Loucy (cell line): ENCODE results near the gene GFER.
A peak's percentile ranks its signal among the peaks of the same experiment; 100 is the strongest.

Experiments
- H2AFZ ChIP-seq: fragments of 200-600 bp; sonication (generic); 2 replicates; pipeline ENCODE4 v1.6.0; 2016; ENCODE audit warnings: antibody characterized with exemption, mild to moderate bottlenecking, low read length, moderate library complexity
- H3F3A ChIP-seq: fragments of 200-600 bp; 2 replicates; pipeline ENCODE4 v1.6.0; 2016; ENCODE audit warnings: antibody characterized with exemption, low read depth, mild to moderate bottlenecking
- H3K27me3 ChIP-seq: fragments of 200-600 bp; sonication (generic); 2 replicates; pipeline ENCODE4 v1.6.1; 2014; ENCODE audit warnings: low read length, mild to moderate bottlenecking; ENCODE audit not compliant: insufficient read depth, poor library complexity, severe bottlenecking
- H3K36me3 ChIP-seq: fragments of 200-600 bp; sonication (generic); 2 replicates; pipeline ENCODE4 v1.6.1; 2016; ENCODE audit warnings: low read length; ENCODE audit not compliant: insufficient read depth
- H3K4me1 ChIP-seq: fragments of 200-600 bp; sonication (generic); 2 replicates; pipeline ENCODE4 v1.5.1; 2014; ENCODE audit warnings: low read length, mild to moderate bottlenecking; ENCODE audit not compliant: insufficient read depth, poor library complexity, severe bottlenecking
- H3K4me2 ChIP-seq: fragments of 200-600 bp; sonication (generic); 2 replicates; pipeline ENCODE4 v1.6.0; 2014; ENCODE audit warnings: antibody characterized with exemption, low read length, low read depth, mild to moderate bottlenecking; ENCODE audit not compliant: poor library complexity, severe bottlenecking
- H3K4me3 ChIP-seq: fragments of 200-600 bp; sonication (generic); 2 replicates; pipeline ENCODE4 v1.5.1; 2014; ENCODE audit warnings: low read length, mild to moderate bottlenecking, mixed read lengths; ENCODE audit not compliant: poor library complexity, severe bottlenecking
- H3K79me2 ChIP-seq: fragments of 200-600 bp; sonication (generic); 2 replicates; pipeline ENCODE4 v1.6.1; 2014; ENCODE audit warnings: low read length; ENCODE audit not compliant: insufficient read depth
- H3K9ac ChIP-seq: fragments of 200-600 bp; sonication (generic); 2 replicates; pipeline ENCODE4 v1.6.0; 2014; ENCODE audit warnings: mild to moderate bottlenecking, low read depth, low read length, moderate library complexity; ENCODE audit not compliant: poor library complexity, severe bottlenecking
- H3K9me2 ChIP-seq: fragments of 200-600 bp; sonication (generic); replicated peaks from 2 replicates; pipeline ENCODE4 v1.6.1; 2016; ENCODE audit warnings: low read depth, low read length, mixed read lengths
- H3K9me3 ChIP-seq: fragments of 200-600 bp; sonication (generic); 2 replicates; pipeline ENCODE4 v1.6.1; 2014; ENCODE audit warnings: mild to moderate bottlenecking, antibody characterized with exemption, low read length, low read depth; ENCODE audit not compliant: insufficient read depth
- H4K20me1 ChIP-seq: fragments of 200-600 bp; sonication (generic); 2 replicates; pipeline ENCODE4 v1.6.0; 2014; ENCODE audit warnings: antibody characterized with exemption, low read length, mild to moderate bottlenecking; ENCODE audit not compliant: insufficient read depth, poor library complexity, severe bottlenecking
- EZH2phosphoT487 ChIP-seq: fragments of 200-600 bp; IDR thresholded peaks from 2 replicates; pipeline ENCODE4 v1.6.1; 2018; ENCODE audit warnings: antibody characterized with exemption, mild to moderate bottlenecking, moderate library complexity, borderline replicate concordance
- TF ChIP-seq, protein P1 (sequence below): fragments of 200-600 bp; sonication (generic); conservative IDR thresholded peaks from 2 replicates; pipeline ENCODE4 v1.5.1; 2014; ENCODE audit warnings: mild to moderate bottlenecking, antibody characterized with exemption, low read length

The GFER gene

DNA sequence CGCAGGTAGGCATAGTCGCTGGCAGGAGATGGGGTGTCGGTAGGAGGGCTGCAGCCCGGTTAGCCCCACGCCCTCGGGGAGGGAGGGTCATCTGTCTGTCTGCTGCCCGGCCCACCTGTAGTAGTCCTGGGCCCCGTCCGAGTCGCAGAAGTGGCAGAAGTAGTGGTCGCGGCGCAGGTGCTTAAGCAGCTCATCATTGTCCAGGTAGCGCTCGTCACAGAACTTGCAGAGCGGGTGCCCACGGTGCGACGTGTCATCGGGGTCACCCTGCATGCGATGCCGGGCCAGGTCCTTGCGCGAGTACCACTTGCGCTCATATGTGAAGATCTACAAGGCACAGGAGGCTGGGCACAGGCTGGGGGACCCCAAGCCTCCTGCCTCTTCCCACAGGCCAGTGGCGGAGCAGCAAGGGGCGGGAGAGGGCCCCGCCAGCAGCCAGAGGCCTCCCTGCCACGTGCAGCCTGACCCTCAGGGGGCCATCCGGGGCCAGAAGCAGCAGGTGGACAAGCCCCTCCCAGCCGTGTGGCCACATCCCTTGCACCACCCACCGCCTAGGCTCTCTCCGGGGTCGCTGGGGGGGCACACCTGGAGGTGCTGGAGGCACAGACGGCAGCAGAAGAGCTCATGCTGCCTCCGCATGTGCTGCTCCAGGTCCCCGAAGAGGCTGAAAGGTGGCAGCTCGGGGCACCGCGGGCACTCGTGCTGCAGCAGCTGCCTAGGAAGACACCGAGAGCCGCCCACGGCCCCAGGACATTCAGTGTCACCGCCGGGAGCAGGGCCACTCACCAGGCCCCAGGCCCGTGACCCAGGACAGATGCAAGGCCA is 18.6 kb downstream of the GFER start:
- H3K9ac ChIP-seq = no peak overlapping the region
- H3K9me3 ChIP-seq = no peaks in the 10 kb centered on the region
- no peaks in the 10 kb centered on the region for H3F3A ChIP-seq
- peaks cover 8% of the 10 kb centered on the region for H4K20me1 ChIP-seq
- H2AFZ ChIP-seq = no peak overlapping the region
- H3K4me2 ChIP-seq = no peak overlapping the region
- no peaks in the 10 kb centered on the region for H3K9me2 ChIP-seq
- peaks cover 28% of the 10 kb centered on the region; the same call in 1 of the 2 replicates for H3K36me3 ChIP-seq
- H3K4me1 ChIP-seq = no peaks in the 10 kb centered on the region
- H3K4me3 ChIP-seq = no peak overlapping the region
- TF ChIP-seq, protein P1, sequence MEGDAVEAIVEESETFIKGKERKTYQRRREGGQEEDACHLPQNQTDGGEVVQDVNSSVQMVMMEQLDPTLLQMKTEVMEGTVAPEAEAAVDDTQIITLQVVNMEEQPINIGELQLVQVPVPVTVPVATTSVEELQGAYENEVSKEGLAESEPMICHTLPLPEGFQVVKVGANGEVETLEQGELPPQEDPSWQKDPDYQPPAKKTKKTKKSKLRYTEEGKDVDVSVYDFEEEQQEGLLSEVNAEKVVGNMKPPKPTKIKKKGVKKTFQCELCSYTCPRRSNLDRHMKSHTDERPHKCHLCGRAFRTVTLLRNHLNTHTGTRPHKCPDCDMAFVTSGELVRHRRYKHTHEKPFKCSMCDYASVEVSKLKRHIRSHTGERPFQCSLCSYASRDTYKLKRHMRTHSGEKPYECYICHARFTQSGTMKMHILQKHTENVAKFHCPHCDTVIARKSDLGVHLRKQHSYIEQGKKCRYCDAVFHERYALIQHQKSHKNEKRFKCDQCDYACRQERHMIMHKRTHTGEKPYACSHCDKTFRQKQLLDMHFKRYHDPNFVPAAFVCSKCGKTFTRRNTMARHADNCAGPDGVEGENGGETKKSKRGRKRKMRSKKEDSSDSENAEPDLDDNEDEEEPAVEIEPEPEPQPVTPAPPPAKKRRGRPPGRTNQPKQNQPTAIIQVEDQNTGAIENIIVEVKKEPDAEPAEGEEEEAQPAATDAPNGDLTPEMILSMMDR = no peak
- TF ChIP-seq EZH2phosphoT487 = no peak
- no peaks in the 10 kb centered on the region for H3K27me3 ChIP-seq
- H3K79me2 ChIP-seq = peaks cover 37% of the 10 kb centered on the region

DNA sequence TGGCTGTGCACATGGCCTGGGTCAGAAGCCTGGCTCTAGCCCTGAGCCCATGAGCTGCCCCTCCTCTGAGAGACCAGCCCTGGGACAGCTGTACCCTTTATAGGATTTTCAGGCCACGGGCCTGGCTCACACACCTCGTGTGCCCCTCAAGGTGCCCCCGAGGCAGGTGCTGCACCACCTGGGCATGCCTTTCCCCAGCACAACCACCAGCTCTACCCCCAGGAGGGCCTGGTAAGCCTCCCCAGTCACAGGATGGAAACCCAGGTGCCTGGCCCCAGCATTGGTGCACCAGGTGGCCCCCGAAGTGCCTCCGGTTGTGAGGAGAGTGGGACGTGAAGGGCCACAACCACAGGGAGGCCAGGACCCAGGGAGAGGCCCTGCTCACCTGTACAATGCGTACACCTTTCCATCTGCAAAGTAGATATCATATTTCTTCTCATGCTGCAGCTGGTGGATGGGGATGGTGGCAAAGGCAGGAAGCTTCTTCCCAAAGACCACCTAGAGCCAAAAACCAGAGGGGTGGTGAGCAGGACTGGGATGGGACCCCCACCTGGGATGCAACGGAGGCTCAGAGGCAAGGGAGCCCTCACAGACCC is 19.3 kb downstream of the GFER start:
- Histone ChIP-seq H3K79me2 (peaks cover 44% of the 10 kb centered on the region), H3F3A (no peaks in the 10 kb centered on the region), H2AFZ (no peak overlapping the region), H3K9me2 (no peaks in the 10 kb centered on the region), H3K36me3 (peaks cover 28% of the 10 kb centered on the region; the same call in 1 of the 2 replicates), H4K20me1 (peaks cover 15% of the 10 kb centered on the region), H3K4me3 (no peak overlapping the region), H3K9ac (no peak overlapping the region), H3K4me2 (no peak overlapping the region), H3K9me3 (no peaks in the 10 kb centered on the region), H3K27me3 (no peaks in the 10 kb centered on the region), H3K4me1 (peaks cover 4% of the 10 kb centered on the region)
- TF ChIP-seq EZH2phosphoT487 = no peak

DNA sequence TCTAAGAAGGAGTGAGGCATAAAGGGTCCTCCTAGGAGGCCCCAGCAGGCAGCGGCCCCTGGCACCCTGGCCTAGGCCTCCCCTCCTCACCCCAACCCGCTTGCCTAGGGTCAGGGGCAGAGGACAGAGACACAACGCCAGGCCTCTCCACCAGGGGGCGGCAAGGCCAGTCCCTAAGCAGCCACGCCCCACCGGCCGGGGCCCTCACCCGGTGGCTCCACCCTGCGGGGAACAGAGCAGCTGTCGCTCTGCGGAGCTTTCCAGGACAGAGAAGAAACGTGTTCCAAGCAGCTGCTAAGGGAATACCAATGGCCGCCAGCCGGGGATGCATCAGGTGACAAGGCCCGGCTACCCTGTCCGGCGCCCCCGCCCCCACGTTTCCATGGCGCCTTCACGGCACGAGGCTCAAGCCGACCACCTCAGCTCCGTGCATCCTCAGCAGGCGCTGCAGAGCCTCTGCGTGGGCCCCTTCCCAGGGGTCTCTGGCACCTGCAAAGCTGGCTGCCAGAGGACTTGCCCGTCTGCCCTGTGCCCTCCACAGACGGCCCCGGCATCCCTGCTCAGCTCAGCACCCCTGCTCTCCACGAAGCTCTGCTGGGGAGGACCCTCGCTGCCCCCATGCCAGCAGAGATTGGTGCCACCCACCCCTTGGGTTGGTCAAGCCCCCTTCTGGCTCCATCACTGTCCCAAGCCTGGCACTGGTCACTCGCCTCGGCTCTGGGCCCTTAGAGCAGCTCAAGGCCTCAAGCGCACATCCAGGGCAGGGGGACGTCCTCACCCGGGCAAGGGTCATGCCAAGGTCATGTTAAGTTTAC is 20.0 kb downstream of the GFER start:
- Histone ChIP-seq H3F3A (no peaks in the 10 kb centered on the region), H3K4me3 (no peak overlapping the region), H3K4me1 (peaks cover 4% of the 10 kb centered on the region)

More for the DNA sequence above, 20.0 kb downstream of the GFER start:
- TF ChIP-seq EZH2phosphoT487 = no peak
- TF ChIP-seq, protein P1 = peak; percentile 70
- Histone ChIP-seq H3K9me3 (no peaks in the 10 kb centered on the region), H3K36me3 (peaks cover 28% of the 10 kb centered on the region; the same call in 1 of the 2 replicates), H2AFZ (no peak overlapping the region), H4K20me1 (peaks cover 21% of the 10 kb centered on the region), H3K27me3 (no peaks in the 10 kb centered on the region), H3K79me2 (peaks cover 51% of the 10 kb centered on the region), H3K9ac (no peak overlapping the region), H3K4me2 (no peak overlapping the region), H3K9me2 (no peaks in the 10 kb centered on the region)
